DOHH2 (cell line): ENCODE data around the gene ARIH1.

Experiments used
- EZH2phosphoT487 ChIP-seq: fragments of 200-600 bp; sonication (generic); IDR thresholded peaks from 2 replicates; pipeline ENCODE4 v1.6.1; 2017; ENCODE audit warnings: borderline replicate concordance, mild to moderate bottlenecking, antibody characterized with exemption, low read length, moderate library complexity, mixed read lengths
- TF ChIP-seq, protein P1 (sequence below): fragments of 200-600 bp; sonication (generic); IDR thresholded peaks from one replicate; pipeline ENCODE4 v1.5.1; 2014; ENCODE audit warnings: antibody characterized with exemption, mild to moderate bottlenecking, low read depth, low read length; ENCODE audit not compliant: poor library complexity, severe bottlenecking

DNA sequence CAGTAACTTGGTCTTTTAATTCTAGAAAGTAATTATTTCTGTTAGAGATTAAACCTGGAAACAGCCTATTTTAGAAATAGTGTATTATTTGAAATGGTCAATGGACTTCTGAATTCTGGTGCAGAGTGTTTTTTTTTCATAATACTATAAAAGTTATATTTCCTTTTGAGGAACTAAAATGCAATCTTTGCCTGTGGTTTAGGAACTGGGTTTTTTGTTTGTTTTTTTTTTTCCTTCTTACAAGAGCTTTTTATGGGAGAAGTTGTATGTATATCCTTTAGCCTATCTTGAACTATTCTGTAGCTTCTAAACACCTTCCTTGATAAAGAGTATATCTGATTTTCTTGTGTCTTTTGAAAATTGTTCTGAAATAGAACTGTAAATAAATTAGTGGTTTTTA, 88.3 kb downstream of the ARIH1 start:
- TF ChIP-seq, protein P1, sequence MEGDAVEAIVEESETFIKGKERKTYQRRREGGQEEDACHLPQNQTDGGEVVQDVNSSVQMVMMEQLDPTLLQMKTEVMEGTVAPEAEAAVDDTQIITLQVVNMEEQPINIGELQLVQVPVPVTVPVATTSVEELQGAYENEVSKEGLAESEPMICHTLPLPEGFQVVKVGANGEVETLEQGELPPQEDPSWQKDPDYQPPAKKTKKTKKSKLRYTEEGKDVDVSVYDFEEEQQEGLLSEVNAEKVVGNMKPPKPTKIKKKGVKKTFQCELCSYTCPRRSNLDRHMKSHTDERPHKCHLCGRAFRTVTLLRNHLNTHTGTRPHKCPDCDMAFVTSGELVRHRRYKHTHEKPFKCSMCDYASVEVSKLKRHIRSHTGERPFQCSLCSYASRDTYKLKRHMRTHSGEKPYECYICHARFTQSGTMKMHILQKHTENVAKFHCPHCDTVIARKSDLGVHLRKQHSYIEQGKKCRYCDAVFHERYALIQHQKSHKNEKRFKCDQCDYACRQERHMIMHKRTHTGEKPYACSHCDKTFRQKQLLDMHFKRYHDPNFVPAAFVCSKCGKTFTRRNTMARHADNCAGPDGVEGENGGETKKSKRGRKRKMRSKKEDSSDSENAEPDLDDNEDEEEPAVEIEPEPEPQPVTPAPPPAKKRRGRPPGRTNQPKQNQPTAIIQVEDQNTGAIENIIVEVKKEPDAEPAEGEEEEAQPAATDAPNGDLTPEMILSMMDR, result no peak
- TF ChIP-seq EZH2phosphoT487, result no peak
